HepG2 (cell line): Measurements from ENCODE around the gene SCFD2. TPM values are rescaled to one million over a fixed set of nuclear protein-coding genes. Genes with fewer than 3 reads are reported as not detected.
A peak's percentile ranks its signal among the peaks of the same experiment; 100 is the strongest.

Experiments
- AGO2 ChIP-seq: fragments of 200-400 bp; formaldehyde crosslinking; optimal IDR thresholded peaks from 2 replicates; pipeline ENCODE3; 2017; ENCODE audit warnings: mild to moderate bottlenecking, low read depth, low read length, moderate library complexity
- AKAP8 ChIP-seq: sonication (generic); formaldehyde crosslinking; IDR thresholded peaks from 2 replicates; pipeline ENCODE4 v1.5.1; 2020; ENCODE audit warnings: mild to moderate bottlenecking, missing genetic modification reagents
- EP300 ChIP-seq, 3 experiments: sonication (generic) in 1 of 3; formaldehyde crosslinking in 1 of 3; IDR thresholded peaks; 2 replicates each; pipeline versions ENCODE4 v1.5.1 to v1.6.1; 2011 to 2020; ENCODE audit warnings: low read depth in 2 of 3, low read length in 2 of 3, borderline replicate concordance in 1 of 3, improper control_type of control experiment in 1 of 3, mild to moderate bottlenecking in 1 of 3, missing genetic modification reagents in 1 of 3, moderate library complexity in 1 of 3
- GFI1 ChIP-seq: sonication (generic); formaldehyde crosslinking; IDR thresholded peaks from 2 replicates; pipeline ENCODE4 v1.5.0; 2020; ENCODE audit warnings: missing genetic modification reagents, mild to moderate bottlenecking, borderline replicate concordance
- HOXA5 ChIP-seq: sonication (generic); formaldehyde crosslinking; IDR thresholded peaks from 2 replicates; pipeline ENCODE4 v1.4.0; 2020; ENCODE audit warnings: missing genetic modification reagents
- KDM2A ChIP-seq: sonication (generic); formaldehyde crosslinking; IDR thresholded peaks from 2 replicates; pipeline ENCODE4 v1.4.0; 2020; ENCODE audit warnings: low read depth, missing genetic modification reagents, borderline replicate concordance
- MXD4 ChIP-seq: IDR thresholded peaks from 2 replicates; pipeline ENCODE4 v1.6.1; 2016; ENCODE audit warnings: mild to moderate bottlenecking, missing biosample characterization, missing genetic modification reagents
- NAIF1 ChIP-seq: sonication (generic); formaldehyde crosslinking; IDR thresholded peaks from 2 replicates; pipeline ENCODE4 v1.5.0; 2020; ENCODE audit warnings: mild to moderate bottlenecking, missing genetic modification reagents, borderline replicate concordance
- PAF1 ChIP-seq: IDR thresholded peaks from 2 replicates; pipeline ENCODE4 v1.6.1; 2016; ENCODE audit warnings: missing genetic modification reagents, missing compliant biosample characterization
- PHF5A ChIP-seq: IDR thresholded peaks from one replicate; pipeline ENCODE4 v1.6.1; 2018; ENCODE audit warnings: low read depth, missing genetic modification reagents; ENCODE audit not compliant: unreplicated experiment
- POGZ ChIP-seq: sonication (generic); formaldehyde crosslinking; IDR thresholded peaks from 2 replicates; pipeline ENCODE4 v1.4.0; 2020; ENCODE audit warnings: mild to moderate bottlenecking, missing genetic modification reagents
- RCOR2 ChIP-seq: IDR thresholded peaks from 2 replicates; pipeline ENCODE4 v1.6.1; 2016; ENCODE audit warnings: missing biosample characterization, missing genetic modification reagents
- SNAI1 ChIP-seq: sonication (generic); formaldehyde crosslinking; IDR thresholded peaks from 2 replicates; pipeline ENCODE4 v1.5.0; 2020; ENCODE audit warnings: mild to moderate bottlenecking, missing genetic modification reagents, borderline replicate concordance
- SRSF4 ChIP-seq: fragments of 200-400 bp; formaldehyde crosslinking; IDR thresholded peaks from one replicate; pipeline ENCODE4 v1.6.1; 2018; ENCODE audit warnings: mild to moderate bottlenecking, low read depth, low read length, moderate library complexity; ENCODE audit not compliant: poor library complexity, severe bottlenecking
- STAG1 ChIP-seq: sonication (generic); formaldehyde crosslinking; IDR thresholded peaks from 2 replicates; pipeline ENCODE4 v1.4.0; 2020; ENCODE audit warnings: missing genetic modification reagents
- U2AF1 ChIP-seq: fragments of 200-400 bp; formaldehyde crosslinking; optimal IDR thresholded peaks from 2 replicates; pipeline ENCODE3; 2017; ENCODE audit warnings: mild to moderate bottlenecking, low read depth, low read length
- ZNF124 ChIP-seq: sonication (generic); formaldehyde crosslinking; IDR thresholded peaks from 2 replicates; pipeline ENCODE4 v1.4.0; 2020; ENCODE audit warnings: missing genetic modification reagents
- ZNF205 ChIP-seq: IDR thresholded peaks from 2 replicates; pipeline ENCODE4 v1.6.1; 2018; ENCODE audit warnings: missing biosample characterization, missing genetic modification reagents
- ZNF556 ChIP-seq: sonication (generic); formaldehyde crosslinking; IDR thresholded peaks from 2 replicates; pipeline ENCODE4 v1.4.0; 2020; ENCODE audit warnings: mild to moderate bottlenecking, missing genetic modification reagents, borderline replicate concordance
- ZNF644 ChIP-seq: IDR thresholded peaks from 2 replicates; pipeline ENCODE4 v1.6.1; 2016; ENCODE audit warnings: low read depth
- ZNF678 ChIP-seq: sonication (generic); formaldehyde crosslinking; IDR thresholded peaks from 2 replicates; pipeline ENCODE4 v1.4.0; 2020; ENCODE audit warnings: mild to moderate bottlenecking, missing genetic modification reagents
- ZNF709 ChIP-seq: sonication (generic); formaldehyde crosslinking; IDR thresholded peaks from 2 replicates; pipeline ENCODE4 v1.5.0; 2020; ENCODE audit warnings: mild to moderate bottlenecking, missing genetic modification reagents
- ZNF772 ChIP-seq: sonication (generic); formaldehyde crosslinking; IDR thresholded peaks from 2 replicates; pipeline ENCODE4 v1.5.0; 2020; ENCODE audit warnings: mild to moderate bottlenecking, missing genetic modification reagents
- polyA plus RNA-seq, 8 experiments: library from polyadenylated mRNA; depleted of rRNA in 3 of 8; stranded (reverse) in 7 of 8; unstranded in 1 of 8; fragments of >200 nt; fragmentation: Illumina TruSeq in 4 of 8; extraction: Trizol in 4 of 8; gene quantifications; 2 replicates each; pipeline versions ENCODE4 v1.2.1 to v1.2.3, GENCODE V29; 2011 to 2016; ENCODE audit warnings: low read depth in 4 of 8, missing spikeins in 1 of 8, mixed read lengths in 1 of 8; ENCODE audit not compliant: insufficient read depth in 1 of 8
- total RNA-seq, 5 experiments: library from RNA; depleted of rRNA; stranded (reverse); fragments of >200 nt; fragmentation: Illumina TruSeq; extraction: Trizol; gene quantifications; 2 replicates each; pipeline ENCODE4 v1.2.3, GENCODE V29; 2016; ENCODE audit warnings: low read depth in 1 of 5
- TF ChIP-seq, protein P1 (sequence below): IDR thresholded peaks from 2 replicates; pipeline ENCODE4 v1.6.1; 2016; ENCODE audit warnings: mild to moderate bottlenecking, missing biosample characterization, missing genetic modification reagents
- TF ChIP-seq, protein P2 (sequence below): fragments of 450-650 bp; IDR thresholded peaks from 2 replicates; pipeline ENCODE4 v1.6.1; 2017; ENCODE audit warnings: mild to moderate bottlenecking
- TF ChIP-seq, protein P3 (sequence below): sonication (generic); formaldehyde crosslinking; IDR thresholded peaks from 2 replicates; pipeline ENCODE4 v1.8.0; 2022; ENCODE audit warnings: missing genetic modification reagents, mild to moderate bottlenecking, borderline replicate concordance

Gene SCFD2
- total and polyA plus RNA-seq, 2 of the 13 experiments (the other 11 are each of a cell fraction or from before 2014, with no cell fraction given), result 4.6 to 15.6 TPM

DNA sequence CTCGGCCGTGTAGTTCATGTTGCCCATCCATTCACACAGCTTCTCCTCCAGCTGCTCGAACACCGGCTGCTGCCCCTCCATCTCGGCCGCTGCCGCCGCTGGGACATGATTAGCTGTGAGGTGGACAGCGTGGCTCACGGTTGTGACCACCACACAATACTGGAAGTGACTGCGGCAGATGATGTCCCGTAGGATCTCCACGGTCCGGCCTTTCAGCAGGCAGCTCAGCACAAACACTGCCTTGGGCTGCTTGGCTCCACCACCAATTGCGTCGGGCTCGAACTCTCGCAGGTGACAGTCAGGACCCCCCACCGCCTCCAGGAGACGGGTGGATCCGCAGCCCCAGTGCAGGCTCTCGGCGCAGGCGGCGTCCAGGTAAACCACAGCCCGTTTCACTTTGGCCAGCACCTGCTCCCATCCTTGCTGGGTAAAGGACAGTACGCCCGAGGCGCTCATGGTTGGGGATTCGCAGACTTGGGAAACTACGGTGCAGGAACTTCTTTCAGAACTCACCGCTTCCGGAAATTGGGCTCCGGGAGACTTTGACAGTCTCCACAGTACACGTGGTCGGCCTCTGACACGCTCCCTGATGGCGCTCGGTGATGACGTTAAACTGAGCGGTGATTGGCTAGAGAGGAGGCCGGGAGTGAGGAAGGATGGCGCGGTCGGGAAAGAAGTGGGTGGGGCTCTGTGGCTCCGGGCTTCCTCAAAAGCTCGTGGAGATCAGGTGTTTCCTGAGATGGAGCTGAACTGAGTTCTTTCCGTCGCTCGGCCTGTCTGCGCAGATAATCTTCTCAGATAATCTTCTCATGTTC lies at the start of gene SCFD2 (continued):
- TF ChIP-seq PAF1 (CRISPR knock-in tag), result no peak
- no peak for TF ChIP-seq PHF5A
- no peak for TF ChIP-seq ZNF644 (CRISPR knock-in tag)
- TF ChIP-seq GFI1 (CRISPR knock-in tag), result 0 out of 2 replicates have a peak, but pooled peaks have one; percentile 25
- no peak for TF ChIP-seq RCOR2
- peak; percentile 48 for TF ChIP-seq AGO2
- TF ChIP-seq, protein P1, sequence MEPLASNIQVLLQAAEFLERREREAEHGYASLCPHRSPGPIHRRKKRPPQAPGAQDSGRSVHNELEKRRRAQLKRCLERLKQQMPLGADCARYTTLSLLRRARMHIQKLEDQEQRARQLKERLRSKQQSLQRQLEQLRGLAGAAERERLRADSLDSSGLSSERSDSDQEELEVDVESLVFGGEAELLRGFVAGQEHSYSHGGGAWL (CRISPR knock-in tag), result peak; percentile 100
- no peak for TF ChIP-seq SRSF4
- TF ChIP-seq NAIF1, result peak; percentile 27; the same call in 1 of the 2 replicates
- TF ChIP-seq MXD4 (CRISPR knock-in tag), result peak; percentile 100
- no peak for TF ChIP-seq STAG1 (CRISPR knock-in tag)
- TF ChIP-seq HOXA5 (CRISPR knock-in tag), result no peak
- TF ChIP-seq ZNF124, result 0 out of 2 replicates have a peak, but pooled peaks have one; percentile 32
- TF ChIP-seq ZNF772, result no peak; the same call in 1 of the 2 replicates
- no peak for TF ChIP-seq AKAP8
- TF ChIP-seq ZNF556 (CRISPR knock-in tag), result peak; percentile 85; the same call in 1 of the 2 replicates
- no peak for TF ChIP-seq SNAI1 (CRISPR knock-in tag)
- 0 out of 2 replicates have a peak, but pooled peaks have one; percentile 30 for TF ChIP-seq ZNF678
- TF ChIP-seq, protein P2, sequence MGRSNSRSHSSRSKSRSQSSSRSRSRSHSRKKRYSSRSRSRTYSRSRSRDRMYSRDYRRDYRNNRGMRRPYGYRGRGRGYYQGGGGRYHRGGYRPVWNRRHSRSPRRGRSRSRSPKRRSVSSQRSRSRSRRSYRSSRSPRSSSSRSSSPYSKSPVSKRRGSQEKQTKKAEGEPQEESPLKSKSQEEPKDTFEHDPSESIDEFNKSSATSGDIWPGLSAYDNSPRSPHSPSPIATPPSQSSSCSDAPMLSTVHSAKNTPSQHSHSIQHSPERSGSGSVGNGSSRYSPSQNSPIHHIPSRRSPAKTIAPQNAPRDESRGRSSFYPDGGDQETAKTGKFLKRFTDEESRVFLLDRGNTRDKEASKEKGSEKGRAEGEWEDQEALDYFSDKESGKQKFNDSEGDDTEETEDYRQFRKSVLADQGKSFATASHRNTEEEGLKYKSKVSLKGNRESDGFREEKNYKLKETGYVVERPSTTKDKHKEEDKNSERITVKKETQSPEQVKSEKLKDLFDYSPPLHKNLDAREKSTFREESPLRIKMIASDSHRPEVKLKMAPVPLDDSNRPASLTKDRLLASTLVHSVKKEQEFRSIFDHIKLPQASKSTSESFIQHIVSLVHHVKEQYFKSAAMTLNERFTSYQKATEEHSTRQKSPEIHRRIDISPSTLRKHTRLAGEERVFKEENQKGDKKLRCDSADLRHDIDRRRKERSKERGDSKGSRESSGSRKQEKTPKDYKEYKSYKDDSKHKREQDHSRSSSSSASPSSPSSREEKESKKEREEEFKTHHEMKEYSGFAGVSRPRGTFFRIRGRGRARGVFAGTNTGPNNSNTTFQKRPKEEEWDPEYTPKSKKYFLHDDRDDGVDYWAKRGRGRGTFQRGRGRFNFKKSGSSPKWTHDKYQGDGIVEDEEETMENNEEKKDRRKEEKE, result no peak
- TF ChIP-seq POGZ (CRISPR knock-in tag), result peak; percentile 98
- peak; percentile 49 for TF ChIP-seq U2AF1
- no peak for TF ChIP-seq ZNF205
- peak; percentile 87 for TF ChIP-seq KDM2A (CRISPR knock-in tag)
- TF ChIP-seq ZNF709 (CRISPR knock-in tag), result no peak
- TF ChIP-seq, protein P3, sequence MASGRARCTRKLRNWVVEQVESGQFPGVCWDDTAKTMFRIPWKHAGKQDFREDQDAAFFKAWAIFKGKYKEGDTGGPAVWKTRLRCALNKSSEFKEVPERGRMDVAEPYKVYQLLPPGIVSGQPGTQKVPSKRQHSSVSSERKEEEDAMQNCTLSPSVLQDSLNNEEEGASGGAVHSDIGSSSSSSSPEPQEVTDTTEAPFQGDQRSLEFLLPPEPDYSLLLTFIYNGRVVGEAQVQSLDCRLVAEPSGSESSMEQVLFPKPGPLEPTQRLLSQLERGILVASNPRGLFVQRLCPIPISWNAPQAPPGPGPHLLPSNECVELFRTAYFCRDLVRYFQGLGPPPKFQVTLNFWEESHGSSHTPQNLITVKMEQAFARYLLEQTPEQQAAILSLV (CRISPR knock-in tag), result no peak
- 0 out of 4 replicates have a peak, but pooled peaks of 1 of the 2 experiments have one; percentile 21 for TF ChIP-seq EP300 (IDR thresholded peaks at IDR 0.05; ENCODE audit: low read depth in 2 of 2, low read length in 2 of 2)
- TF ChIP-seq EP300 (CRISPR knock-in tag; IDR thresholded peaks at IDR 0.05; ENCODE audit: borderline replicate concordance), result no peak
